ENCODE results near the gene ABHD5. TPM values are rescaled to one million over a fixed set of nuclear protein-coding genes. Genes with fewer than 3 reads are reported as not detected.

ABHD5 gene
- total and polyA plus RNA-seq, 2 of the 13 experiments (the other 11 are each of a cell fraction or from before 2014, with no cell fraction given) = 4.5 to 13.3 TPM

DNA sequence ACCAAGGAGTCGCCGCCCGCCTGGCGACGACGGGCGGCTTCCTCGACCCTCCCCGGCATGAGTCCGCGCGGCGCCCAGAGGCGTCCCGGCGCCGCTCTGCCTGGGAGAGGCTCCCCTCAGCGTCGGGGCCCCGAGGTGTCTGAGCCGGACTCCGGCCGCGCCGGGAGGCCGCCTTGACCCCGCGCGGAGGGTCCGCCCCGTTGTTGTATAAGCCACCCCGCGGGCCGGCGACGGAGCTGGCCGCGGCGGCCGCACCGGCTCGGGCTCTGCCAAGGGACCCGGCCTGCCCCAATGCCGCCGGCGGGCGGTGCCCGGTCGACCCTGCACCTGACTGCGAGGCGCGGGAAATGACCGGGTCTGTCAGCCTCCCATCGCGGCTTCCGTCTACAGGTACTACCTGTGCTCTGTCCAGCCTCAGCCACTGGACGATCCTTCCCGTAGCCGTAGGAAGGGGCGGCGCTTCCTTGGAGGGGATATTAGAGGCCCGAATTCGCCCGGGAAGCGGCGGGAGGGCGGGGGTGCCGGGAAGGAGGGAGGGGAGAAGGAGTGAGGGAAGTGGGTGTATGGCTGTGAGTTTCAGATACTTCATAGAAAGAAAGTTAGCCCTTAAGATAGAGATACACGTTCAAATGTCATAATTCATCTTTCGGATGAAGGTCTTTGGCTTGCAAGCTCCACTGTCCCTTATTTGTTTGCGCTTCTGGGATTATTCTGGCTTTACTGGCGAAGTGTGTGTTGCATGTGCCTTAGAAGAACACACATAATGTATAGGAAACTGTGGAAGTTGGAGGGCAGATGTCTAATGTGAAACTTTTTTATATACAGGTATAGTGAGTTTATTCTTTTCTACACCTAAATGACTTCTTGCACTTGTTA, 620 bp downstream of the ABHD5 start (continued):
- no peak for TF ChIP-seq HMGXB3 (CRISPR knock-in tag; IDR thresholded peaks at IDR 0.05; ENCODE audit: borderline replicate concordance)
- no peak for TF ChIP-seq ZNF343 (CRISPR knock-in tag; IDR thresholded peaks at IDR 0.05)
- TF ChIP-seq THRA (CRISPR knock-in tag; IDR thresholded peaks at IDR 0.05; ENCODE audit: borderline replicate concordance) = peak; percentile 2; the same call in 1 of the 2 replicates
- TF ChIP-seq, protein P1, sequence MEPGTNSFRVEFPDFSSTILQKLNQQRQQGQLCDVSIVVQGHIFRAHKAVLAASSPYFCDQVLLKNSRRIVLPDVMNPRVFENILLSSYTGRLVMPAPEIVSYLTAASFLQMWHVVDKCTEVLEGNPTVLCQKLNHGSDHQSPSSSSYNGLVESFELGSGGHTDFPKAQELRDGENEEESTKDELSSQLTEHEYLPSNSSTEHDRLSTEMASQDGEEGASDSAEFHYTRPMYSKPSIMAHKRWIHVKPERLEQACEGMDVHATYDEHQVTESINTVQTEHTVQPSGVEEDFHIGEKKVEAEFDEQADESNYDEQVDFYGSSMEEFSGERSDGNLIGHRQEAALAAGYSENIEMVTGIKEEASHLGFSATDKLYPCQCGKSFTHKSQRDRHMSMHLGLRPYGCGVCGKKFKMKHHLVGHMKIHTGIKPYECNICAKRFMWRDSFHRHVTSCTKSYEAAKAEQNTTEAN (CRISPR knock-in tag; conservative IDR thresholded peaks at IDR 0.05) = no peak
- no peak for TF ChIP-seq ZFYVE20 (CRISPR knock-in tag; IDR thresholded peaks at IDR 0.05; ENCODE audit: borderline replicate concordance, low read depth)
- 0 out of 2 replicates have a peak, but pooled peaks have one; percentile 21 for TF ChIP-seq POGK (CRISPR knock-in tag; conservative IDR thresholded peaks at IDR 0.05)
- no peak for TF ChIP-seq SP140L (CRISPR knock-in tag; IDR thresholded peaks at IDR 0.05; ENCODE audit: borderline replicate concordance)
- no peak for TF ChIP-seq ZNF790 (CRISPR knock-in tag; IDR thresholded peaks at IDR 0.05; ENCODE audit: borderline replicate concordance)
- TF ChIP-seq AKAP8 (CRISPR knock-in tag; IDR thresholded peaks at IDR 0.05) = no peak
- TF ChIP-seq, protein P2, sequence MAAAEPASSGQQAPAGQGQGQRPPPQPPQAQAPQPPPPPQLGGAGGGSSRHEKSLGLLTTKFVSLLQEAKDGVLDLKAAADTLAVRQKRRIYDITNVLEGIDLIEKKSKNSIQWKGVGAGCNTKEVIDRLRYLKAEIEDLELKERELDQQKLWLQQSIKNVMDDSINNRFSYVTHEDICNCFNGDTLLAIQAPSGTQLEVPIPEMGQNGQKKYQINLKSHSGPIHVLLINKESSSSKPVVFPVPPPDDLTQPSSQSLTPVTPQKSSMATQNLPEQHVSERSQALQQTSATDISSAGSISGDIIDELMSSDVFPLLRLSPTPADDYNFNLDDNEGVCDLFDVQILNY (CRISPR knock-in tag; conservative IDR thresholded peaks at IDR 0.05) = no peak
- no peak for TF ChIP-seq FOXK1 (CRISPR knock-in tag; IDR thresholded peaks at IDR 0.05; ENCODE audit: borderline replicate concordance, low read depth)
- TF ChIP-seq ZUFSP (CRISPR knock-in tag; IDR thresholded peaks at IDR 0.05; ENCODE audit: borderline replicate concordance) = no peak
- peak; percentile 9; the same call in 1 of the 2 replicates for TF ChIP-seq SAP130 (CRISPR knock-in tag; IDR thresholded peaks at IDR 0.05; ENCODE audit: low read depth)
- no peak for TF ChIP-seq NCOA2 (CRISPR knock-in tag; IDR thresholded peaks at IDR 0.05)
- TF ChIP-seq ZNF430 (CRISPR knock-in tag; IDR thresholded peaks at IDR 0.05) = no peak; the same call in 1 of the 2 replicates
- no peak for TF ChIP-seq MBD4 (IDR thresholded peaks at IDR 0.05; ENCODE audit: borderline replicate concordance, low read length)

Measured in HepG2 (cell line).